H9 (cell line): ENCODE measurements around the gene ACKR1. TPM values are rescaled to one million over a fixed set of nuclear protein-coding genes. Genes with fewer than 3 reads are reported as not detected.

Source experiments
- DNase-seq: peaks from one replicate; pipeline ENCODE4 v3.0.0-alpha.2; 2017
- H2AFZ ChIP-seq: one replicate; pipeline ENCODE4 v1.6.1; 2013; ENCODE audit warnings: mild to moderate bottlenecking, low read length, control low read depth, moderate library complexity
- H2AK5ac ChIP-seq: 2 replicates; pipeline ENCODE4 v1.6.1; 2013; ENCODE audit warnings: low read length, control low read depth, mixed read lengths; ENCODE audit not compliant: insufficient read length
- H2BK120ac ChIP-seq: one replicate; pipeline ENCODE4 v1.6.1; 2013; ENCODE audit warnings: low read depth, mild to moderate bottlenecking, low read length, control low read depth, inconsistent platforms; ENCODE audit not compliant: poor library complexity, severe bottlenecking
- H2BK12ac ChIP-seq: 2 replicates; pipeline ENCODE4 v1.6.1; 2013; ENCODE audit warnings: low read length, control low read depth, mixed read lengths, low read depth; ENCODE audit not compliant: insufficient read length
- H2BK15ac ChIP-seq: 2 replicates; pipeline ENCODE4 v1.6.1; 2013; ENCODE audit warnings: low read depth, low read length, control low read depth
- H2BK20ac ChIP-seq: one replicate; pipeline ENCODE4 v1.6.1; 2013; ENCODE audit warnings: low read depth, mild to moderate bottlenecking, low read length, control low read depth, inconsistent platforms; ENCODE audit not compliant: poor library complexity, severe bottlenecking
- H2BK5ac ChIP-seq: 2 replicates; pipeline ENCODE4 v1.6.1; 2013; ENCODE audit warnings: low read length, control low read depth, mixed read lengths; ENCODE audit not compliant: insufficient read length
- H3K14ac ChIP-seq: 2 replicates; pipeline ENCODE4 v1.6.1; 2013; ENCODE audit warnings: low read length, control low read depth; ENCODE audit not compliant: insufficient read depth
- H3K18ac ChIP-seq: 2 replicates; pipeline ENCODE4 v1.6.1; 2013; ENCODE audit warnings: low read depth, mild to moderate bottlenecking, mixed read lengths, low read length, control low read depth; ENCODE audit not compliant: insufficient read length
- H3K23ac ChIP-seq: 2 replicates; pipeline ENCODE4 v1.6.1; 2013; ENCODE audit warnings: low read length, control low read depth, mixed read lengths, low read depth; ENCODE audit not compliant: insufficient read length
- H3K23me2 ChIP-seq: 2 replicates; pipeline ENCODE4 v1.6.1; 2013; ENCODE audit warnings: low read depth, mild to moderate bottlenecking, mixed read lengths, low read length, control low read depth; ENCODE audit not compliant: insufficient read length, poor library complexity, severe bottlenecking
- H3K27ac ChIP-seq: 2 replicates; pipeline ENCODE4 v1.5.1; 2013; ENCODE audit warnings: low read length, control low read depth, mixed read lengths, low read depth; ENCODE audit not compliant: insufficient read length
- H3K27me3 ChIP-seq: 2 replicates; pipeline ENCODE4 v1.6.1; 2013; ENCODE audit warnings: low read length, control low read depth, inconsistent platforms; ENCODE audit not compliant: insufficient read depth
- H3K4ac ChIP-seq: 2 replicates; pipeline ENCODE4 v1.6.1; 2013; ENCODE audit warnings: low read depth, mild to moderate bottlenecking, control low read depth, inconsistent platforms, low read length, moderate library complexity
- H3K4me1 ChIP-seq: 2 replicates; pipeline ENCODE4 v1.6.1; 2013; ENCODE audit warnings: low read length, control low read depth, inconsistent platforms; ENCODE audit not compliant: insufficient read depth
- H3K4me2 ChIP-seq: 2 replicates; pipeline ENCODE4 v1.6.1; 2013; ENCODE audit warnings: low read length, control low read depth, mixed read lengths; ENCODE audit not compliant: insufficient read length, insufficient read depth
- H3K56ac ChIP-seq: 2 replicates; pipeline ENCODE4 v1.6.1; 2013; ENCODE audit warnings: low read depth, mild to moderate bottlenecking, mixed read lengths, low read length, control low read depth; ENCODE audit not compliant: insufficient read length
- H3K79me1 ChIP-seq: 2 replicates; pipeline ENCODE4 v1.6.1; 2013; ENCODE audit warnings: low read depth, mild to moderate bottlenecking, moderate library complexity, low read length, control low read depth, inconsistent platforms; ENCODE audit not compliant: insufficient read depth, poor library complexity, severe bottlenecking
- H3K79me2 ChIP-seq: 2 replicates; pipeline ENCODE4 v1.6.1; 2013; ENCODE audit warnings: low read length, control low read depth, inconsistent platforms; ENCODE audit not compliant: insufficient read depth
- H3K9ac ChIP-seq: 2 replicates; pipeline ENCODE4 v1.6.1; 2013; ENCODE audit warnings: low read length, control low read depth, mixed read lengths; ENCODE audit not compliant: insufficient read length; ENCODE audit errors: extremely low read depth
- H3K9me3 ChIP-seq: one replicate; pipeline ENCODE4 v1.6.1; 2013; ENCODE audit warnings: low read depth, low read length, inconsistent platforms; ENCODE audit not compliant: control insufficient read depth
- H3T11ph ChIP-seq: one replicate; pipeline ENCODE4 v1.6.1; 2013; ENCODE audit warnings: mild to moderate bottlenecking, low read length, control low read depth, inconsistent platforms
- H4K20me1 ChIP-seq: one replicate; pipeline ENCODE4 v1.6.1; 2013; ENCODE audit not compliant: control insufficient read depth, insufficient read length, insufficient read depth
- H4K5ac ChIP-seq: 2 replicates; pipeline ENCODE4 v1.6.1; 2013; ENCODE audit warnings: low read depth, mild to moderate bottlenecking, mixed read lengths, low read length, control low read depth; ENCODE audit not compliant: insufficient read length
- H4K8ac ChIP-seq: replicated peaks from 2 replicates; pipeline ENCODE4 v1.6.1; 2013; ENCODE audit warnings: low read length, control low read depth, mixed read lengths, low read depth; ENCODE audit not compliant: insufficient read length
- H4K91ac ChIP-seq: 2 replicates; pipeline ENCODE4 v1.6.1; 2013; ENCODE audit warnings: low read depth, mild to moderate bottlenecking, moderate library complexity, mixed read lengths, low read length, control low read depth; ENCODE audit not compliant: insufficient read length
- H3K27ac Mint-ChIP-seq, 3 experiments: 2 replicates in 2 of 3; 3 replicates in 1 of 3; pipeline ENCODE4 v1.8.0; 2020 to 2021; ENCODE audit warnings: mixed read lengths in 3 of 3, mild to moderate bottlenecking in 1 of 3, moderate library complexity in 1 of 3
- H3K27me3 Mint-ChIP-seq: 2 replicates; pipeline ENCODE4 v1.8.0; 2021; ENCODE audit warnings: low read depth, mild to moderate bottlenecking, moderate library complexity, mixed read lengths
- H3K36me3 Mint-ChIP-seq, 3 experiments: 2 replicates in 2 of 3; 3 replicates in 1 of 3; pipeline ENCODE4 v1.8.0; 2020 to 2021; ENCODE audit warnings: low read depth in 3 of 3, mixed read lengths in 3 of 3; ENCODE audit not compliant: insufficient read depth in 1 of 3
- H3K4me1 Mint-ChIP-seq, 2 experiments: 2 replicates each; pipeline ENCODE4 v1.8.0; 2020; ENCODE audit warnings: mixed read lengths in 2 of 2
- H3K4me3 Mint-ChIP-seq, 2 experiments: 2 replicates in 1 of 2; 3 replicates in 1 of 2; pipeline ENCODE4 v1.8.0; 2020 to 2021; ENCODE audit warnings: mild to moderate bottlenecking in 2 of 2, mixed read lengths in 2 of 2, moderate library complexity in 1 of 2
- H3K9me3 Mint-ChIP-seq, 2 experiments: 2 replicates in 1 of 2; 3 replicates in 1 of 2; pipeline ENCODE4 v1.8.0; 2020; ENCODE audit warnings: mild to moderate bottlenecking in 2 of 2, mixed read lengths in 2 of 2, moderate library complexity in 1 of 2
- CTCF ChIP-seq: fragments of 200-600 bp; sonication (generic); conservative IDR thresholded peaks from 3 replicates; pipeline ENCODE4 v1.8.0; 2021; ENCODE audit warnings: antibody characterized with exemption, mild to moderate bottlenecking
- WGBS: extraction: QIAGEN DNeasy Blood & Tissue Kit; methylation state at CpG from one replicate; pipeline ENCODE4 v1.1.7; 2013; ENCODE audit warnings: missing lambda C conversion rate, low lambda C conversion rate, mixed read lengths; ENCODE audit not compliant: insufficient read length; ENCODE audit errors: extremely low coverage; 5-methylcytosine and 5-hydroxymethylcytosine counted together
- long read RNA-seq: library from polyadenylated mRNA; unstranded; transcript quantifications from one replicate; pipeline ENCODE4 v2.0.0, GENCODE V29; 2020
- total RNA-seq: library from RNA; stranded (reverse); gene quantifications from 2 replicates; pipeline ENCODE4 v1.2.1, GENCODE V29; 2021

Gene ACKR1
- total RNA-seq: 0.26 and 0.39 TPM in 2 replicates
- long read RNA-seq: 0 reads

- no peak within 1 kb of the TSS for H3T11ph ChIP-seq
- H2BK5ac ChIP-seq: no peak within 1 kb of the TSS
- peak within 1 kb of the TSS in 2 of 3 experiments; percentile 29 to 78; a peak in 2 of 7 replicates for H3K27ac Mint-ChIP-seq
- H4K20me1 ChIP-seq: no peaks in the 10 kb centered on the region
- no peak within 1 kb of the TSS for H3K23ac ChIP-seq
- no peak within 1 kb of the TSS for H2BK15ac ChIP-seq
- no peak within 1 kb of the TSS for H4K8ac ChIP-seq
- no peak within 1 kb of the TSS for H3K27ac ChIP-seq
- no peak within 1 kb of the TSS for H2BK20ac ChIP-seq
- no peaks in the 10 kb centered on the region for H3K4me1 ChIP-seq
- no peak within 1 kb of the TSS for H2BK12ac ChIP-seq
- no peaks in the 10 kb centered on the region for H3K79me2 ChIP-seq
- H4K5ac ChIP-seq: no peak within 1 kb of the TSS
- no peak for TF ChIP-seq CTCF
- no peak within 1 kb of the TSS for H3K4ac ChIP-seq
- no peaks in the 10 kb centered on the region for H3K9me3 ChIP-seq
- no peaks in the 10 kb centered on the region for H3K23me2 ChIP-seq
- no peak within 1 kb of the TSS for H4K91ac ChIP-seq
- no peaks in the 10 kb centered on the region for H3K27me3 ChIP-seq
- H3K36me3 Mint-ChIP-seq: no peaks in the 10 kb centered on the region
- no peak within 1 kb of the TSS for H3K18ac ChIP-seq
- no peak within 1 kb of the TSS for H2AK5ac ChIP-seq
- no peak within 1 kb of the TSS for H2BK120ac ChIP-seq
- H3K14ac ChIP-seq: no peak within 1 kb of the TSS
- no peaks in the 10 kb centered on the region for H3K79me1 ChIP-seq
- no peak within 1 kb of the TSS for H3K9ac ChIP-seq
- peaks cover 24% of the 10 kb centered on the region for H3K27me3 Mint-ChIP-seq
- no peak within 1 kb of the TSS for H3K56ac ChIP-seq
- no peak for DNase-seq
- no peak within 1 kb of the TSS for H3K4me2 ChIP-seq
- H3K9me3 Mint-ChIP-seq: no peaks in the 10 kb centered on the region
- no peak within 1 kb of the TSS for H2AFZ ChIP-seq
- peaks cover 23 to 44% of the 10 kb centered on the region in 2 experiments for H3K4me1 Mint-ChIP-seq
- H3K4me3 Mint-ChIP-seq: no peak within 1 kb of the TSS; a peak in 1 of 5 replicates
- WGBS: no CpG with 5 or more reads among the region's 13 CpGs
These were observed at the start of gene ACKR1 for GRCh38 chr1:159204161-159205141. TSS of gene ACKR1 (plus strand) at chr1:159204875. CDS start at chr1:159204960, 85 bp downstream.
